Breast epithelium (tissue), 4 donors: ENCODE measurements around the gene PRCD. TPM values are rescaled to one million over a fixed set of nuclear protein-coding genes. Genes with fewer than 3 reads are reported as not detected.
A peak's percentile ranks its signal among the peaks of the same experiment; 100 is the strongest.

ENCODE experiments used
- DNase-seq, 2 donors: peaks; one replicate each; pipeline ENCODE4 v3.0.0-alpha.2; 2019; ENCODE audit warnings: low spot score in 2 of 2
- H3K27ac ChIP-seq, 2 donors: fragments of 200-600 bp; sonication (generic) in 1 of 2; one replicate each; pipeline ENCODE4 v1.5.1; 2016 to 2019; ENCODE audit warnings: mild to moderate bottlenecking in 1 of 2
- H3K27me3 ChIP-seq, 2 donors: fragments of 200-600 bp; sonication (generic) in 1 of 2; one replicate each; pipeline versions ENCODE4 v1.5.1 to v1.6.0; 2017 to 2019; ENCODE audit warnings: control low read depth in 1 of 2, mild to moderate bottlenecking in 1 of 2
- H3K36me3 ChIP-seq: fragments of 200-600 bp; one replicate; pipeline ENCODE4 v1.5.1; 2019
- H3K4me1 ChIP-seq, 2 donors: fragments of 200-600 bp; sonication (generic); one replicate each; pipeline ENCODE4 v1.5.1; 2016 to 2019; ENCODE audit warnings: control low read depth in 1 of 2
- H3K4me3 ChIP-seq, 3 donors: fragments of 200-600 bp; sonication (generic); 1 replicate in 2 of 3; 2 replicates in 1 of 3; pipeline ENCODE4 v1.5.1; 2016 to 2019; ENCODE audit warnings: mild to moderate bottlenecking in 3 of 3, moderate library complexity in 2 of 3
- H3K9me3 ChIP-seq, 2 donors: fragments of 200-600 bp; sonication (generic) in 1 of 2; one replicate each; pipeline ENCODE4 v1.5.1; 2016 to 2019; ENCODE audit warnings: control low read depth in 1 of 2
- CTCF ChIP-seq, 3 donors: fragments of 450-650 bp; IDR thresholded peaks; one replicate each; pipeline ENCODE4 v1.5.1; 2016 to 2017; ENCODE audit warnings: antibody characterized with exemption in 3 of 3, mild to moderate bottlenecking in 3 of 3, moderate library complexity in 3 of 3
- POLR2A ChIP-seq: fragments of 450-650 bp; IDR thresholded peaks from one replicate; pipeline ENCODE4 v1.6.1; 2016; ENCODE audit warnings: antibody characterized with exemption, mild to moderate bottlenecking, moderate library complexity
- POLR2AphosphoS5 ChIP-seq, 3 donors: sonication (generic); formaldehyde crosslinking; IDR thresholded peaks; one replicate each; pipeline ENCODE4 v1.6.1; 2017; ENCODE audit warnings: antibody characterized with exemption in 3 of 3
- intact Hi-C: fragments of 100-400 bp; cut with DNase I; formaldehyde crosslinking; loops from one replicate; pipeline ENCODE4 v1.15.1; 2023; ENCODE audit warnings: low total_unique reads
- total RNA-seq, 3 donors: library from RNA; depleted of rRNA; stranded (reverse); fragments of >200 nt; gene quantifications; one replicate each; pipeline ENCODE4 v1.1.0, GENCODE V29; 2016

The PRCD gene
- total RNA-seq, 3 donors from 2014 or later = 1.5 to 7.2 (median 4.9) TPM

- TF ChIP-seq CTCF (IDR thresholded peaks at IDR 0.05) = no peak
- TF ChIP-seq POLR2A = no peak
- no peak for TF ChIP-seq POLR2AphosphoS5 (IDR thresholded peaks at IDR 0.05)
- Histone ChIP-seq H3K4me3 (peak overlapping the region; percentile 48 to 86 (median 56)), H3K9me3 (no peaks in the 10 kb centered on the region), H3K27me3 (peaks cover 0 to 7% of the 10 kb centered on the region in 2 donors), H3K36me3 (no peaks in the 10 kb centered on the region), H3K27ac (peak overlapping the region; percentile 68 to 92), H3K4me1 (peaks cover 0 to 8% of the 10 kb centered on the region in 2 donors)
- DNase-seq = no peak
- intact Hi-C loops = loop anchor here (10.0 kb wide), 1 partner anchor 156 kb away; no protein-coding TSS in a partner anchor
Observed at GRCh38 chr17:76538281-76538931, 1.4 kb upstream of the PRCD start.

- H3K4me3 ChIP-seq = peak overlapping the region; percentile 48 to 86 (median 56)
- H3K27me3 ChIP-seq = peaks cover 0 to 7% of the 10 kb centered on the region in 2 donors
- TF ChIP-seq CTCF (IDR thresholded peaks at IDR 0.05) (no peak), POLR2AphosphoS5 (IDR thresholded peaks at IDR 0.05) (no peak), POLR2A (no peak)
- peak overlapping the region; percentile 68 to 92 for H3K27ac ChIP-seq
- no peaks in the 10 kb centered on the region for H3K36me3 ChIP-seq
- no peak for DNase-seq
- peaks cover 0 to 8% of the 10 kb centered on the region in 2 donors for H3K4me1 ChIP-seq
- intact Hi-C loops = loop anchor here (10.0 kb wide), 1 partner anchor 156 kb away; no protein-coding TSS in a partner anchor
- no peaks in the 10 kb centered on the region for H3K9me3 ChIP-seq
Observed at GRCh38 chr17:76538941-76539570, 788 bp upstream of the PRCD start.

GRCh38 chr17:76540381-76541300 lies 797 bp downstream of the PRCD start:
- Histone ChIP-seq H3K9me3 (no peaks in the 10 kb centered on the region), H3K27me3 (peaks cover 0 to 7% of the 10 kb centered on the region in 2 donors), H3K27ac (peak overlapping the region; percentile 43 to 82), H3K36me3 (no peaks in the 10 kb centered on the region), H3K4me1 (peaks cover 3 to 8% of the 10 kb centered on the region in 2 donors), H3K4me3 (peak overlapping the region; percentile 8 to 62 (median 43))
- intact Hi-C loops = no loop called here
- DNase-seq = peak; percentile 93 to 94
- TF ChIP-seq POLR2AphosphoS5 (IDR thresholded peaks at IDR 0.05) (peak; percentile 62 to 76 (median 72)), POLR2A (no peak), CTCF (IDR thresholded peaks at IDR 0.05) (peak in 2 of 3 donors; percentile 26 to 27)

GRCh38 chr17:76541739-76542454 lies 2.1 kb downstream of the PRCD start:
- intact Hi-C loops = no loop called here
- Histone ChIP-seq H3K27me3 (peaks cover 0 to 7% of the 10 kb centered on the region in 2 donors), H3K27ac (no peak overlapping the region), H3K4me3 (no peak overlapping the region), H3K4me1 (peaks cover 3 to 12% of the 10 kb centered on the region in 2 donors), H3K36me3 (no peaks in the 10 kb centered on the region), H3K9me3 (no peaks in the 10 kb centered on the region)
- TF ChIP-seq POLR2A (no peak), POLR2AphosphoS5 (IDR thresholded peaks at IDR 0.05) (no peak), CTCF (IDR thresholded peaks at IDR 0.05) (no peak)
- no peak for DNase-seq
